ENCODE results near the gene CDC20. TPM values are rescaled to one million over a fixed set of nuclear protein-coding genes. Genes with fewer than 3 reads are reported as not detected.

Gene CDC20
- total RNA-seq, 1 donor from 2014 or later = 15.2 TPM

- no peaks in the 10 kb centered on the region for H3K27me3 Mint-ChIP-seq (ENCODE audit: unreplicated experiment)
- no peaks in the 10 kb centered on the region for H3K9me3 Mint-ChIP-seq (ENCODE audit: unreplicated experiment)
- H3K4me3 Mint-ChIP-seq (ENCODE audit: unreplicated experiment) = no peak overlapping the region
- no peak for DNase-seq (ENCODE audit: extremely low spot score, unreplicated experiment)
- no peak overlapping the region for H3K27ac Mint-ChIP-seq (ENCODE audit: unreplicated experiment)
- peaks cover 17% of the 10 kb centered on the region for H3K4me1 Mint-ChIP-seq (ENCODE audit: unreplicated experiment)
- no peaks in the 10 kb centered on the region for H3K36me3 Mint-ChIP-seq (ENCODE audit: unreplicated experiment)
- TF ChIP-seq, protein P1, sequence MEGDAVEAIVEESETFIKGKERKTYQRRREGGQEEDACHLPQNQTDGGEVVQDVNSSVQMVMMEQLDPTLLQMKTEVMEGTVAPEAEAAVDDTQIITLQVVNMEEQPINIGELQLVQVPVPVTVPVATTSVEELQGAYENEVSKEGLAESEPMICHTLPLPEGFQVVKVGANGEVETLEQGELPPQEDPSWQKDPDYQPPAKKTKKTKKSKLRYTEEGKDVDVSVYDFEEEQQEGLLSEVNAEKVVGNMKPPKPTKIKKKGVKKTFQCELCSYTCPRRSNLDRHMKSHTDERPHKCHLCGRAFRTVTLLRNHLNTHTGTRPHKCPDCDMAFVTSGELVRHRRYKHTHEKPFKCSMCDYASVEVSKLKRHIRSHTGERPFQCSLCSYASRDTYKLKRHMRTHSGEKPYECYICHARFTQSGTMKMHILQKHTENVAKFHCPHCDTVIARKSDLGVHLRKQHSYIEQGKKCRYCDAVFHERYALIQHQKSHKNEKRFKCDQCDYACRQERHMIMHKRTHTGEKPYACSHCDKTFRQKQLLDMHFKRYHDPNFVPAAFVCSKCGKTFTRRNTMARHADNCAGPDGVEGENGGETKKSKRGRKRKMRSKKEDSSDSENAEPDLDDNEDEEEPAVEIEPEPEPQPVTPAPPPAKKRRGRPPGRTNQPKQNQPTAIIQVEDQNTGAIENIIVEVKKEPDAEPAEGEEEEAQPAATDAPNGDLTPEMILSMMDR (IDR thresholded peaks at IDR 0.05) = no peak
These were observed 13.4 kb downstream of the CDC20 start for GRCh38 chr1:43372172-43372571.

DNA sequence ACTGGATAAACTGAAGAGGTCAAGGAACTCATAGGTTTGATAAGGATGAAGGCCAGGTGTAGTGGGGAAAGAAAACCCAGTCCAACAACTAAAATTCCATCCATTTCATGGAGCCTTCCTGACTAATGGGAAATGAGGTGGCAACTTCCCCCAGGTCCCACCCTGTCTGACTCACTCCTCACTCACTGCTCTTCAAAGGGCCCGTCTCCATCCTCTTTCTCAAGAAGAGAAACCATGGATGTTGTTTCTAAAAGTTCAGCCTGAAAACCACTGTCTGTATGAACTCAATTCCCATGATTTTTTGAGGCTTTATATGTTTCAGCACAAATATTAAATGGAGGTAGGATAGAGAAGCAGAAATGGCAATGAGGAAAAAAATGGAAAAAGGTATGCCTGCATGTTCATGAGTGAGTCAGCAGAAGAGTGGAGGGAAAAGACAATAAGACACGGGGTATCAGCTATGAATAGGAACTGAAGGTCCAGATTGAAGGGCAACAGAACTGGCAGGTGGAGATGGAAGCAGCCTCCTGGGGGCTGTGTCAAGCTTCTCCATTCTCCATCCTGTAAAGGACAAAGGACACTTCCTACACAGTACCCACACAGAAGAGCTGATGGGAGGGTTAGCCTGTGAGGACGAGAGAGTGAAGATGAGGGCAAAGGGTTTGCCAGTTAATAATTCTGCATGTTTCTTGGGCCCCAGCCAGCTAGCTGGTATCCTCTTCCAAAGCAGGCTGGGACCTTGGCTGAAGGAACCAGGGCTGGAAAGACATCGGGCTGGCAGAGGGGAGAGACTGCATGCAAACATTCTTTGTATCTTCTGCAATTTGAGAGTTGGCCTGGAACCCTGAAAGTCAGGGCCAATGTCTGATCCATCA, 14.5 kb downstream of the CDC20 start:
- H3K27ac Mint-ChIP-seq (ENCODE audit: unreplicated experiment) = no peak overlapping the region
- H3K4me3 Mint-ChIP-seq (ENCODE audit: unreplicated experiment) = no peak overlapping the region
- TF ChIP-seq, protein P1 (IDR thresholded peaks at IDR 0.05) = no peak
- H3K4me1 Mint-ChIP-seq (ENCODE audit: unreplicated experiment) = peaks cover 12% of the 10 kb centered on the region
- no peaks in the 10 kb centered on the region for H3K36me3 Mint-ChIP-seq (ENCODE audit: unreplicated experiment)
- H3K27me3 Mint-ChIP-seq (ENCODE audit: unreplicated experiment) = no peaks in the 10 kb centered on the region
- DNase-seq (ENCODE audit: extremely low spot score, unreplicated experiment) = no peak
- H3K9me3 Mint-ChIP-seq (ENCODE audit: unreplicated experiment) = no peaks in the 10 kb centered on the region

- H3K4me3 Mint-ChIP-seq (ENCODE audit: unreplicated experiment) = no peak overlapping the region
- DNase-seq (ENCODE audit: extremely low spot score, unreplicated experiment) = no peak
- TF ChIP-seq, protein P1 (IDR thresholded peaks at IDR 0.05) = no peak
- no peaks in the 10 kb centered on the region for H3K9me3 Mint-ChIP-seq (ENCODE audit: unreplicated experiment)
- H3K27me3 Mint-ChIP-seq (ENCODE audit: unreplicated experiment) = no peaks in the 10 kb centered on the region
- no peaks in the 10 kb centered on the region for H3K4me1 Mint-ChIP-seq (ENCODE audit: unreplicated experiment)
- no peak overlapping the region for H3K27ac Mint-ChIP-seq (ENCODE audit: unreplicated experiment)
- peaks cover 8% of the 10 kb centered on the region for H3K36me3 Mint-ChIP-seq (ENCODE audit: unreplicated experiment)
These were observed 18.0 kb downstream of the CDC20 start for GRCh38 chr1:43376723-43377235.

GRCh38 chr1:43377831-43378230, 19.1 kb downstream of the CDC20 start:
- H3K4me3 Mint-ChIP-seq (ENCODE audit: unreplicated experiment) = no peak overlapping the region
- no peaks in the 10 kb centered on the region for H3K9me3 Mint-ChIP-seq (ENCODE audit: unreplicated experiment)
- no peaks in the 10 kb centered on the region for H3K4me1 Mint-ChIP-seq (ENCODE audit: unreplicated experiment)
- TF ChIP-seq, protein P1 (IDR thresholded peaks at IDR 0.05) = no peak
- H3K27ac Mint-ChIP-seq (ENCODE audit: unreplicated experiment) = no peak overlapping the region
- H3K27me3 Mint-ChIP-seq (ENCODE audit: unreplicated experiment) = no peaks in the 10 kb centered on the region
- no peak for DNase-seq (ENCODE audit: extremely low spot score, unreplicated experiment)
- peaks cover 15% of the 10 kb centered on the region for H3K36me3 Mint-ChIP-seq (ENCODE audit: unreplicated experiment)

- Mint-ChIP-seq H3K36me3 (ENCODE audit: unreplicated experiment) (peaks cover 27% of the 10 kb centered on the region), H3K4me1 (ENCODE audit: unreplicated experiment) (no peaks in the 10 kb centered on the region), H3K27ac (ENCODE audit: unreplicated experiment) (no peak overlapping the region), H3K4me3 (ENCODE audit: unreplicated experiment) (no peak overlapping the region), H3K9me3 (ENCODE audit: unreplicated experiment) (no peaks in the 10 kb centered on the region), H3K27me3 (ENCODE audit: unreplicated experiment) (no peaks in the 10 kb centered on the region)
- DNase-seq (ENCODE audit: extremely low spot score, unreplicated experiment) = no peak
- TF ChIP-seq, protein P1 (IDR thresholded peaks at IDR 0.05) = no peak
These were observed 20.7 kb downstream of the CDC20 start for GRCh38 chr1:43379476-43379875.

Data from osteocyte (in vitro differentiated cells).